Smooth muscle cell (in vitro differentiated cells): Measurements from ENCODE around the gene EIF4EBP2. TPM values are rescaled to one million over a fixed set of nuclear protein-coding genes. Genes with fewer than 3 reads are reported as not detected.

Source experiments
- DNase-seq: peaks from one replicate; lab custom pipeline; 2025; ENCODE audit not compliant: unreplicated experiment; lab: John Stamatoyannopoulos, UW
- H2AFZ ChIP-seq: fragments of 200-600 bp; sonication (generic); 2 replicates; pipeline ENCODE4 v1.6.0; 2016; ENCODE audit warnings: antibody characterized with exemption, low read depth, mild to moderate bottlenecking
- H3F3A ChIP-seq: fragments of 200-600 bp; sonication (generic); 2 replicates; pipeline ENCODE4 v1.6.0; 2017; ENCODE audit warnings: antibody characterized with exemption, low read depth
- H3K27ac ChIP-seq: fragments of 200-600 bp; sonication (generic); 2 replicates; pipeline ENCODE4 v1.5.1; 2016; ENCODE audit warnings: low read depth, mild to moderate bottlenecking
- H3K27me3 ChIP-seq: fragments of 200-600 bp; sonication (generic); 2 replicates; pipeline ENCODE4 v1.6.1; 2016; ENCODE audit warnings: low read depth, mild to moderate bottlenecking
- H3K36me3 ChIP-seq: fragments of 200-600 bp; sonication (generic); 2 replicates; pipeline ENCODE4 v1.5.1; 2016; ENCODE audit warnings: low read depth
- H3K4me1 ChIP-seq: fragments of 200-600 bp; sonication (generic); 2 replicates; pipeline ENCODE4 v1.5.1; 2016; ENCODE audit warnings: low read depth
- H3K4me2 ChIP-seq: fragments of 200-600 bp; sonication (generic); 2 replicates; pipeline ENCODE4 v1.6.0; 2016; ENCODE audit warnings: mild to moderate bottlenecking
- H3K4me3 ChIP-seq: fragments of 200-600 bp; sonication (generic); 2 replicates; pipeline ENCODE4 v1.5.1; 2016; ENCODE audit warnings: mild to moderate bottlenecking
- H3K79me2 ChIP-seq: fragments of 200-600 bp; sonication (generic); 2 replicates; pipeline ENCODE4 v1.6.0; 2016; ENCODE audit warnings: low read depth, mild to moderate bottlenecking
- H3K9ac ChIP-seq: fragments of 200-600 bp; sonication (generic); 2 replicates; pipeline ENCODE4 v1.6.0; 2016; ENCODE audit warnings: low read depth
- H3K9me3 ChIP-seq: fragments of 200-600 bp; sonication (generic); replicated peaks from 2 replicates; pipeline ENCODE4 v1.5.1; 2016; ENCODE audit warnings: low read depth
- H4K20me1 ChIP-seq: fragments of 200-600 bp; sonication (generic); 2 replicates; pipeline ENCODE4 v1.6.0; 2016; ENCODE audit warnings: low read depth
- CTCF ChIP-seq: fragments of 200-600 bp; sonication (generic); IDR thresholded peaks from 2 replicates; pipeline ENCODE4 v1.5.1; 2017; ENCODE audit warnings: borderline replicate concordance, mild to moderate bottlenecking, antibody characterized with exemption; ENCODE audit not compliant: insufficient read depth, poor library complexity, severe bottlenecking
- WGBS: methylation state at CpG from one replicate; pipeline ENCODE4 v1.1.7; 2016; ENCODE audit warnings: low lambda C conversion rate; 5-methylcytosine and 5-hydroxymethylcytosine counted together
- polyA plus RNA-seq: library from polyadenylated mRNA; unstranded; fragments of >200 nt; fragmentation: Nextera tagmentation; extraction: Ambion mirVana; gene quantifications from 2 replicates; pipeline ENCODE4 v1.2.1, GENCODE V29; 2016
- total RNA-seq: library from RNA; depleted of rRNA; stranded (reverse); fragments of >200 nt; gene quantifications from 2 replicates; pipeline ENCODE4 v1.2.3, GENCODE V29; 2014

Gene EIF4EBP2
- total and polyA plus RNA-seq, 2 experiments from 2014 or later = 35.9 to 43.9 TPM

GRCh38 chr10:70362328-70362727 lies 41.6 kb upstream of the EIF4EBP2 start:
- Histone ChIP-seq H3K79me2 (no peaks in the 10 kb centered on the region), H3K27ac (no peak overlapping the region), H3K9me3 (no peaks in the 10 kb centered on the region), H3F3A (no peaks in the 10 kb centered on the region), H3K4me2 (no peak overlapping the region), H4K20me1 (no peaks in the 10 kb centered on the region), H3K9ac (no peak overlapping the region), H3K4me3 (no peak overlapping the region), H2AFZ (no peak overlapping the region), H3K27me3 (peaks cover 28% of the 10 kb centered on the region), H3K4me1 (no peaks in the 10 kb centered on the region), H3K36me3 (no peaks in the 10 kb centered on the region)
- DNase-seq = no peak
- TF ChIP-seq CTCF = no peak
- WGBS = 94% methylated on average over 4 of the region's 4 CpGs

GRCh38 chr10:70363292-70363691 lies 40.7 kb upstream of the EIF4EBP2 start:
- WGBS = 92% methylated on average over 1 of the region's 1 CpG
- DNase-seq = no peak
- Histone ChIP-seq H4K20me1 (no peaks in the 10 kb centered on the region), H3K9me3 (no peaks in the 10 kb centered on the region), H3K27ac (no peak overlapping the region), H3K36me3 (no peaks in the 10 kb centered on the region), H2AFZ (no peak overlapping the region), H3K9ac (no peak overlapping the region), H3K4me1 (no peaks in the 10 kb centered on the region), H3K27me3 (peaks cover 19% of the 10 kb centered on the region), H3K4me2 (no peak overlapping the region), H3K79me2 (no peaks in the 10 kb centered on the region), H3F3A (no peaks in the 10 kb centered on the region), H3K4me3 (no peak overlapping the region)
- no peak for TF ChIP-seq CTCF

- peaks cover 11% of the 10 kb centered on the region for H3K27me3 ChIP-seq
- no peaks in the 10 kb centered on the region for H3K79me2 ChIP-seq
- H3K36me3 ChIP-seq = no peaks in the 10 kb centered on the region
- WGBS = 28% methylated on average over 15 of the region's 15 CpGs
- no peak overlapping the region for H3K4me2 ChIP-seq
- no peak overlapping the region for H3K9ac ChIP-seq
- peak overlapping the region; percentile 29 for H3K27ac ChIP-seq
- H3F3A ChIP-seq = no peaks in the 10 kb centered on the region
- peak overlapping the region; percentile 16 for H2AFZ ChIP-seq
- DNase-seq = peak; percentile 65
- no peak overlapping the region for H3K4me3 ChIP-seq
- H4K20me1 ChIP-seq = no peaks in the 10 kb centered on the region
- no peaks in the 10 kb centered on the region for H3K4me1 ChIP-seq
- no peaks in the 10 kb centered on the region for H3K9me3 ChIP-seq
- TF ChIP-seq CTCF = peak; percentile 89
Observed at GRCh38 chr10:70363971-70364771, 39.8 kb upstream of the EIF4EBP2 start.

- Histone ChIP-seq H2AFZ (no peak overlapping the region), H4K20me1 (no peaks in the 10 kb centered on the region), H3K27me3 (peaks cover 5% of the 10 kb centered on the region), H3K9me3 (no peaks in the 10 kb centered on the region), H3K4me2 (no peak overlapping the region), H3K79me2 (no peaks in the 10 kb centered on the region), H3K9ac (no peak overlapping the region), H3K4me3 (no peak overlapping the region), H3F3A (no peaks in the 10 kb centered on the region), H3K27ac (no peak overlapping the region), H3K36me3 (no peaks in the 10 kb centered on the region), H3K4me1 (no peaks in the 10 kb centered on the region)
- DNase-seq = no peak
- 47% methylated on average over 2 of the region's 2 CpGs for WGBS
- TF ChIP-seq CTCF = no peak
Observed at GRCh38 chr10:70364772-70365091, 39.2 kb upstream of the EIF4EBP2 start.
